ENCODE results near the gene LCAT. TPM values are rescaled to one million over a fixed set of nuclear protein-coding genes. Genes with fewer than 3 reads are reported as not detected.

The LCAT gene
- total and polyA plus RNA-seq, 9 of the 15 experiments (the other 6 are each of a cell fraction or from before 2014, with no cell fraction given) = 0.46 to 21.0 (median 5.0) TPM

DNA sequence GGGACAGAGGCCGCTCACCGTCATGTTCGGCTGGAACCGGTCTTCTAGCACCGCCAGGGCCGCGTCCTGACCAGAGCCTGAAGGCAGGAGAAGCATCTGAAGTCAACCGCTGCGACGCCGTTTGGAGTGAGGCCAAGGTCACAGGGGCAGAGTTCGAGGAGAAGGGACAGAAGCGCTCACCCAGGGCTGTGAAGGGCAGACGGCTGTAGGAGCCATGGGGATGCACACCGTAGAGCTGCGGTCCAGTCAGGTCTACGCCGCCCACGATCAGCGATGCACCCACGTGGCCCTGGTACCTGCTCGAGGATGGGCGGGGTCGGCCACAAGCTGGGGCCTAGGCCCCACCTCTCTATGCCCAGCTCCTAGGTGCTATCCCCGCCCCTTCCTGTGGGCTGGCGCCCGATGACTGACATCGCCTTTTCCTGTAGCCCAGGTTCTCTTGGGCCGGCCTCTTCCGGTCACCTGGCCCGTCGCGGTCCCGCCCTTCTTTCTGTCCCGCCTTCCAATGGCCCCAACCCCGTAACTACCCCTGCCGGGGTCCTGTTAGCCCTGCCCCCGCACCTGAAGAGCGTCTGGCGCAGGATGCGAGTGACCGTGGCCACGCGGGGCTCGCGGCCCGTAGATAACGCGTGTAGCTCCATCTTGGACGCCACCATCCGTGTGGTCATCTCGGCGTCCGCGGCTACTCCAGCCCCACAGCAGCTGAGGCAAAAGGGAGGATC lies 8.4 kb downstream of the LCAT start (continued):
- TF ChIP-seq ETV1 (tag; conservative IDR thresholded peaks at IDR 0.05; ENCODE audit: low read depth) (0 out of 2 replicates have a peak, but pooled peaks have one; percentile 25), PTTG1 (tag; IDR thresholded peaks at IDR 0.05; ENCODE audit: low read depth) (no peak), ZNF77 (CRISPR knock-in tag; IDR thresholded peaks at IDR 0.05) (no peak), FOXM1 (IDR thresholded peaks at IDR 0.05; ENCODE audit: low read depth) (no peak), FOXM1 (CRISPR knock-in tag; IDR thresholded peaks at IDR 0.05; ENCODE audit: low read depth) (0 out of 2 replicates have a peak, but pooled peaks have one; percentile 82), PKNOX1 (IDR thresholded peaks at IDR 0.05) (peak; percentile 98), MAFG (tag; conservative IDR thresholded peaks at IDR 0.05) (no peak), ZNF3 (CRISPR knock-in tag; IDR thresholded peaks at IDR 0.05) (no peak), ZNF24 (IDR thresholded peaks at IDR 0.05) (no peak), ARID2 (IDR thresholded peaks at IDR 0.05) (no peak), ZFX (CRISPR knock-in tag; IDR thresholded peaks at IDR 0.05) (peak; percentile 46), JUN (IDR thresholded peaks at IDR 0.05; ENCODE audit: borderline replicate concordance, low read depth, low read length) (peak; percentile 58; the same call in 1 of the 2 replicates), JUN (CRISPR knock-in tag; IDR thresholded peaks at IDR 0.05; ENCODE audit: borderline replicate concordance) (no peak), ZSCAN29 (IDR thresholded peaks at IDR 0.05) (peak; percentile 73), MTA3 (IDR thresholded peaks at IDR 0.05; ENCODE audit: borderline replicate concordance) (no peak; the same call in 1 of the 2 replicates), SP2 (IDR thresholded peaks at IDR 0.05; ENCODE audit: extremely low read depth, low read depth, low read length, poor library complexity, severe bottlenecking) (no peak), KDM2B (CRISPR knock-in tag; IDR thresholded peaks at IDR 0.05) (peak; percentile 85; the same call in 1 of the 2 replicates)
- TF ChIP-seq, protein P1, sequence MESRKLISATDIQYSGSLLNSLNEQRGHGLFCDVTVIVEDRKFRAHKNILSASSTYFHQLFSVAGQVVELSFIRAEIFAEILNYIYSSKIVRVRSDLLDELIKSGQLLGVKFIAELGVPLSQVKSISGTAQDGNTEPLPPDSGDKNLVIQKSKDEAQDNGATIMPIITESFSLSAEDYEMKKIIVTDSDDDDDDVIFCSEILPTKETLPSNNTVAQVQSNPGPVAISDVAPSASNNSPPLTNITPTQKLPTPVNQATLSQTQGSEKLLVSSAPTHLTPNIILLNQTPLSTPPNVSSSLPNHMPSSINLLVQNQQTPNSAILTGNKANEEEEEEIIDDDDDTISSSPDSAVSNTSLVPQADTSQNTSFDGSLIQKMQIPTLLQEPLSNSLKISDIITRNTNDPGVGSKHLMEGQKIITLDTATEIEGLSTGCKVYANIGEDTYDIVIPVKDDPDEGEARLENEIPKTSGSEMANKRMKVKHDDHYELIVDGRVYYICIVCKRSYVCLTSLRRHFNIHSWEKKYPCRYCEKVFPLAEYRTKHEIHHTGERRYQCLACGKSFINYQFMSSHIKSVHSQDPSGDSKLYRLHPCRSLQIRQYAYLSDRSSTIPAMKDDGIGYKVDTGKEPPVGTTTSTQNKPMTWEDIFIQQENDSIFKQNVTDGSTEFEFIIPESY (CRISPR knock-in tag; IDR thresholded peaks at IDR 0.05) = 0 out of 2 replicates have a peak, but pooled peaks have one; percentile 19
- TF ChIP-seq, protein P2, sequence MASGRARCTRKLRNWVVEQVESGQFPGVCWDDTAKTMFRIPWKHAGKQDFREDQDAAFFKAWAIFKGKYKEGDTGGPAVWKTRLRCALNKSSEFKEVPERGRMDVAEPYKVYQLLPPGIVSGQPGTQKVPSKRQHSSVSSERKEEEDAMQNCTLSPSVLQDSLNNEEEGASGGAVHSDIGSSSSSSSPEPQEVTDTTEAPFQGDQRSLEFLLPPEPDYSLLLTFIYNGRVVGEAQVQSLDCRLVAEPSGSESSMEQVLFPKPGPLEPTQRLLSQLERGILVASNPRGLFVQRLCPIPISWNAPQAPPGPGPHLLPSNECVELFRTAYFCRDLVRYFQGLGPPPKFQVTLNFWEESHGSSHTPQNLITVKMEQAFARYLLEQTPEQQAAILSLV (tag; IDR thresholded peaks at IDR 0.05) = no peak
- TF ChIP-seq, protein P3, sequence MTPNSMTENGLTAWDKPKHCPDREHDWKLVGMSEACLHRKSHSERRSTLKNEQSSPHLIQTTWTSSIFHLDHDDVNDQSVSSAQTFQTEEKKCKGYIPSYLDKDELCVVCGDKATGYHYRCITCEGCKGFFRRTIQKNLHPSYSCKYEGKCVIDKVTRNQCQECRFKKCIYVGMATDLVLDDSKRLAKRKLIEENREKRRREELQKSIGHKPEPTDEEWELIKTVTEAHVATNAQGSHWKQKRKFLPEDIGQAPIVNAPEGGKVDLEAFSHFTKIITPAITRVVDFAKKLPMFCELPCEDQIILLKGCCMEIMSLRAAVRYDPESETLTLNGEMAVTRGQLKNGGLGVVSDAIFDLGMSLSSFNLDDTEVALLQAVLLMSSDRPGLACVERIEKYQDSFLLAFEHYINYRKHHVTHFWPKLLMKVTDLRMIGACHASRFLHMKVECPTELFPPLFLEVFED (CRISPR knock-in tag; conservative IDR thresholded peaks at IDR 0.05) = peak; percentile 9; the same call in 1 of the 2 replicates
- TF ChIP-seq, protein P4, sequence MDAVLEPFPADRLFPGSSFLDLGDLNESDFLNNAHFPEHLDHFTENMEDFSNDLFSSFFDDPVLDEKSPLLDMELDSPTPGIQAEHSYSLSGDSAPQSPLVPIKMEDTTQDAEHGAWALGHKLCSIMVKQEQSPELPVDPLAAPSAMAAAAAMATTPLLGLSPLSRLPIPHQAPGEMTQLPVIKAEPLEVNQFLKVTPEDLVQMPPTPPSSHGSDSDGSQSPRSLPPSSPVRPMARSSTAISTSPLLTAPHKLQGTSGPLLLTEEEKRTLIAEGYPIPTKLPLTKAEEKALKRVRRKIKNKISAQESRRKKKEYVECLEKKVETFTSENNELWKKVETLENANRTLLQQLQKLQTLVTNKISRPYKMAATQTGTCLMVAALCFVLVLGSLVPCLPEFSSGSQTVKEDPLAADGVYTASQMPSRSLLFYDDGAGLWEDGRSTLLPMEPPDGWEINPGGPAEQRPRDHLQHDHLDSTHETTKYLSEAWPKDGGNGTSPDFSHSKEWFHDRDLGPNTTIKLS (IDR thresholded peaks at IDR 0.05; ENCODE audit: borderline replicate concordance, low read depth) = 0 out of 2 replicates have a peak, but pooled peaks have one; percentile 19
